AG04450 (cell line): Measurements from ENCODE around the gene SSX5. TPM values are rescaled to one million over a fixed set of nuclear protein-coding genes. Genes with fewer than 3 reads are reported as not detected.
"Not testable (repeated sequence)": the region's sequence is repeated elsewhere in the genome, so short reads cannot be mapped to it uniquely, and the experiment has no call there.

ENCODE experiments used
- CTCF ChIA-PET: fragments of 300-600, 350-600 bp; formaldehyde crosslinking; extraction: SDS; loops from one replicate; lab custom pipeline; 2022; ENCODE audit warnings: antibody characterized with exemption, inconsistent platforms; lab: Charles Lee
- POLR2A ChIA-PET: fragments of 350-600 bp; formaldehyde crosslinking; extraction: SDS; loops from one replicate; lab custom pipeline; 2021; ENCODE audit warnings: antibody characterized with exemption, inconsistent platforms; lab: Yijun Ruan, JAX
- DNase-seq: peaks from one replicate; pipeline ENCODE4 v3.0.0-alpha.2; 2011; ENCODE audit warnings: low read depth, low spot score
- H3K27ac ChIP-seq: one replicate; pipeline ENCODE4 v1.5.1; 2012; ENCODE audit warnings: low read depth, low read length, control low read depth
- H3K27me3 ChIP-seq: one replicate; pipeline ENCODE4 v1.6.0; 2012; ENCODE audit warnings: low read length; ENCODE audit not compliant: control insufficient read depth, insufficient read depth
- H3K4me3 ChIP-seq: 2 replicates; pipeline ENCODE4 v1.5.1; 2011; ENCODE audit warnings: mild to moderate bottlenecking, low read depth, low read length, control low read depth
- H3K9me3 ChIP-seq: 2 replicates; pipeline ENCODE4 v1.5.1; 2012; ENCODE audit warnings: low read length; ENCODE audit not compliant: control insufficient read depth, insufficient read depth
- polyA plus RNA-seq: library from polyadenylated mRNA; depleted of rRNA; stranded (reverse); fragments of >200 nt; gene quantifications from 2 replicates; pipeline ENCODE4 v1.2.3, GENCODE V29; 2011
- TF ChIP-seq, protein P1 (sequence below): IDR thresholded peaks from 2 replicates; pipeline ENCODE4 v1.5.1; 2011; ENCODE audit warnings: low read depth, low read length, control low read depth, inconsistent platforms

The SSX5 gene
- polyA plus RNA-seq, 1 experiment: not detected

DNA sequence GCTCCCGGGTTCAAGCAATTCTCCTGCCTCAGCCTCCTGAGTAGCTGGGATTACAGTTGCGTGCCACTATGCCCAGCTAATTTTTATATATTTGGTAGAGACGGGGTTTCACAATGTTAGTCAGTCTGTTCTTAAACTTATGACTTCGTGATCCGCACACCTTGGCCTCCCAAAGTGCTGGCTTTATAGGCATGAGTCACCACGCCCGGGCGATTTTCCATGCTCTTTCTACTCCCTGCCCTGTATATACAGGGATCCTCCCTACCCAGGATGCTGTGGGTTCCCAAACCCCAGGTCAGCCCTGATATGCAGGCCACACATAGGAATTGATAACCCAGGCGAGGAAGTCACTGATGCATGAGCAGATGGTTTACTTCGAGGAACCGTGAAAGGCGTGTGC is 31.4 kb downstream of the SSX5 start:
- DNase-seq: no peak
- CTCF ChIA-PET: no interaction called here
- TF ChIP-seq, protein P1, sequence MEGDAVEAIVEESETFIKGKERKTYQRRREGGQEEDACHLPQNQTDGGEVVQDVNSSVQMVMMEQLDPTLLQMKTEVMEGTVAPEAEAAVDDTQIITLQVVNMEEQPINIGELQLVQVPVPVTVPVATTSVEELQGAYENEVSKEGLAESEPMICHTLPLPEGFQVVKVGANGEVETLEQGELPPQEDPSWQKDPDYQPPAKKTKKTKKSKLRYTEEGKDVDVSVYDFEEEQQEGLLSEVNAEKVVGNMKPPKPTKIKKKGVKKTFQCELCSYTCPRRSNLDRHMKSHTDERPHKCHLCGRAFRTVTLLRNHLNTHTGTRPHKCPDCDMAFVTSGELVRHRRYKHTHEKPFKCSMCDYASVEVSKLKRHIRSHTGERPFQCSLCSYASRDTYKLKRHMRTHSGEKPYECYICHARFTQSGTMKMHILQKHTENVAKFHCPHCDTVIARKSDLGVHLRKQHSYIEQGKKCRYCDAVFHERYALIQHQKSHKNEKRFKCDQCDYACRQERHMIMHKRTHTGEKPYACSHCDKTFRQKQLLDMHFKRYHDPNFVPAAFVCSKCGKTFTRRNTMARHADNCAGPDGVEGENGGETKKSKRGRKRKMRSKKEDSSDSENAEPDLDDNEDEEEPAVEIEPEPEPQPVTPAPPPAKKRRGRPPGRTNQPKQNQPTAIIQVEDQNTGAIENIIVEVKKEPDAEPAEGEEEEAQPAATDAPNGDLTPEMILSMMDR: no peak
- Histone ChIP-seq H3K4me3 (no peak overlapping the region), H3K27me3 (no peaks in the 10 kb centered on the region), H3K9me3 (no peaks in the 10 kb centered on the region), H3K27ac (no peak overlapping the region)
- POLR2A ChIA-PET: no interaction called here

DNA sequence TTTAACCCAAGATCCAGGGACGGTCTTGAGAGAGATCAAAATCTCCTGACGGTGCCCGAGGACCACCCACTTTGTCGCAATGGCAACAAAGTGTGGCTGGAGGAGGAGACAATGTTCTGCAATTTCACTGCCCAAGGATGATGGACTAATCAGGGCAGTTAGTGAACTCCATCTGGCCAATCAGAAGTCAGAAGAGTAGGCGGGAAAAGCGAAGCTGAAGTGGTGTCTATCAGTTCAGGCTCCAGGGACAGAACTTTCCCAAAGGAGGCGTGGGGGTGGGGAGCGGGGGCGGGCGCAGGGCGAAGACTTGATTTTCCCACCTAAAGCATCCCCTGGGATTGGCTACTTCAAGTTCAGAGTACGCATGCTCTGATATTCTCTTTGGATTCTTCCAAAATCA is 40.6 kb downstream of the SSX5 start:
- Histone ChIP-seq H3K4me3 (no peak overlapping the region), H3K27ac (no peak overlapping the region), H3K27me3 (no peaks in the 10 kb centered on the region), H3K9me3 (no peaks in the 10 kb centered on the region)
- ChIA-PET CTCF (no interaction called here), POLR2A (no interaction called here)
- DNase-seq: no peak
- TF ChIP-seq, protein P1: no peak

DNA sequence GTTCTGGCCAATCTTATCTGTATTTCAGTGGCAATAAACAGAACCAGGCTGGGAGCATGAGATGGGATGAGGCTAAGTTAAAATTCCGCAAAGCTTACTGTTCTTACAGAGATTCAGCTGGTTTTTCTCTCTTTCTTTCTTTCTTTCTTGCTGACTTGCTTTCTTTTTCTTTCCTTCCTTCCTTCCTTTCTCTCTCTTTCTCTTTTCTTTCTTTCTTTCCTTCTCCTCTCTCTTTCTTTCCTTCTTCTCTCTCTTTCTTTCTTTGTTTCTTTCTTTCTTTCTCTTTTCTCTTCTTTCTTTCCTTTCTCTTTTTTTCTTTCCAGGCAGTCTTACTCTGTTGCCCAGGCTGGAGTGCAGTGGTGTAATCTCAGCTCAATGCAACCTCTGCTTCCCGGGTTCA is 41.8 kb downstream of the SSX5 start:
- Histone ChIP-seq H3K27ac (no peak overlapping the region), H3K4me3 (no peak overlapping the region), H3K27me3 (no peaks in the 10 kb centered on the region), H3K9me3 (no peaks in the 10 kb centered on the region)
- TF ChIP-seq, protein P1: no peak
- DNase-seq: no peak
- CTCF ChIA-PET: no interaction called here
- POLR2A ChIA-PET: no interaction called here

DNA sequence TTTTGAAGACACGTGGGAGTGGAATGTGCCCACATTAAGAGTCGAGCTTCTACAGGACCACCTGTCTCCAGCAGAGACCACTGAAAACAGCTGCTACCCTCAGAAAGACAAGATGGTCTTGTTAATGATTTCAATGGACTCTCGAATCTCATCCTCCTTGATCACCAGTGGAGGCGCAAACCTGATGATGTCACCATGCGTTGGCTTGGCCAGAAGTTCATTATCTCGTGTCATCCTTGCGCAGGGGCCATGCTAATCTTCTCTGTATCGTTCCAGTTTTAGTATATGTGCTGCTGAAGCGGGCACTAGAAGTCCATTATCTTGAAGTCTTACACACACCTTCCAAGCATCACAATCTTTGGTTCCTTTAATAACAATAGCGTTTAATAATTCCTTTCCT is 42.8 kb downstream of the SSX5 start:
- ChIA-PET POLR2A (no interaction called here), CTCF (no interaction called here)
- H3K4me3 ChIP-seq: no peak overlapping the region

DNA sequence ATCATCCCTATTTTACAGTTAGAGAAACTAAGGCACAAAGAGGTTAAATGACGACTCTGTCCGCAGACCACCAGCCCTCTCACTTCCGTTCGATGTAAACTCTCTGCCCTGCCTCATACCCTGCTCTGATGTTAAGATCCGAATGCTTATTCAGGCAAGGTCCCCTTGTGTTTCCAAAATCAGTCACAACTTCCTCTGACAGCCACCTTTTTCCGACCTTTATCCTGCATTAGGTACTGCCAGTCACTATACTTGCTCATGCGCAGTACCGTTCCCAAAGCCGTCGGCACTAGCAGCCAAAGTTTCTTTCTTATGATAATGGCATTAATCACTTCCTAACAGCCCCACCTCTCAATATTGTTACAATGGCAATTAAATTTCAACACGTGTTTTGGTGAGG is 53.9 kb downstream of the SSX5 start:
- H3K27ac ChIP-seq, H3K27me3 ChIP-seq, CTCF ChIA-PET, DNase-seq, H3K4me3 ChIP-seq, H3K9me3 ChIP-seq, POLR2A ChIA-PET: not testable (repeated sequence)

More for the DNA sequence above, 42.8 kb downstream of the SSX5 start:
- H3K27me3 ChIP-seq: no peaks in the 10 kb centered on the region
- no peak overlapping the region for H3K27ac ChIP-seq
- TF ChIP-seq, protein P1: no peak
- no peaks in the 10 kb centered on the region for H3K9me3 ChIP-seq
- DNase-seq: no peak

DNA sequence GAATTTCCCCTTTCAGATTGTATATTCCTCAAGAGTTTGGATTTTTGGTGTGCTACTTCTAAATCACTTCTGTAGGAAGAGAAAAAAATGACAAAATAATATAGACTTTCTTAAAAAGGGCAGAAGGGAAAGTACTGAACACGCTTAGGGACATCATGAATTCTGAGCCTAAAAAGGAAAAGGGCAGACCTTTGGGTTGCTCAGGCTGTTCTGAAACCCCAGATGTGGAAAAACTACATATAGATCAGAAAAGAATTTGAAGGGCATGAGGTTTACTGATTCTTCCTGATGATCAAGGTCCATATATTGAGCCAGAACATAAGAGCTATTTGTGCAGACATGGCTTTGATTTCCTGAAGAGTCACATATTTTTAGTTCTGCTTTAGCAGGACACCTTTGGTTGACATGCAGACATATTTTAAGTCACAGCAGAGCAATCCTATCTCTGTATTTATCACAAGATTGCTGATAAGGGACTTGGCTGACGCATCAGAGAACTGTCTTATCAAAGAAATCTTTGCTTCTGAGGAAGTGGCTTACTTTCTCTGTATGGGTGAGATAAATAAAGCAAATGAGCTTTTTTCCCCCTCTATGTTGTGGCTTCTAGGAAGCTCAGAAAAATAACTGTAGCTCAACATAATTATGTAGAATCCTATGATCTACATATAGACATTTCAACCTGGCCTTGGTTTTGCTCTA is 54.6 kb downstream of the SSX5 start:
- H3K27me3 ChIP-seq, H3K4me3 ChIP-seq, POLR2A ChIA-PET, H3K9me3 ChIP-seq, DNase-seq, H3K27ac ChIP-seq, CTCF ChIA-PET: not testable (repeated sequence)

DNA sequence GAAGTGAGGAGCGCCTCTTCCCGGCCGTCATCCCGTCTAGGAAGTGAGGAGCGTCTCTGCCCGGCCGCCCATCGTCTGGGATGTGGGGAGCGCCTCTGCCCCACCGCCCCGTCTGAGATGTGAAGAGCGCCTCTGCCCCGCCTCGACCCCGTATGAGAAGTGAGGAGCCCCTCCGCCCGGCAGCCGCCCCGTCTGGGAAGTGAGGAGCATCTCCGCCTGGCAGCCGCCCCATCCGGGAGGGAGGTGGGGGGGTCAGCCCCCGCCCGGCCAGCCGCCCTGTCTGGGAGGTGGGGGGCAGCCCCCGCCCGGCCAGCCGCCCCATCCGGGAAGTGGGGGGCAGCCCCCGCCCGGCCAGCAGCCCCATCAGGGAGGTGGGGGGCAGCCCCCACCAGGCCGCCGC is 57.5 kb downstream of the SSX5 start:
- POLR2A ChIA-PET, DNase-seq, H3K4me3 ChIP-seq, H3K27me3 ChIP-seq, H3K9me3 ChIP-seq, CTCF ChIA-PET, H3K27ac ChIP-seq: not testable (repeated sequence)
